Left lung (tissue), 8 donors: ENCODE data around the gene RPP40. TPM values are rescaled to one million over a fixed set of nuclear protein-coding genes. Genes with fewer than 3 reads are reported as not detected.

Experiments used
- polyA plus RNA-seq, 6 donors: library from polyadenylated mRNA; unstranded; fragments of 120-200 nt; gene quantifications; one replicate each; pipeline ENCODE4 v1.2.1, GENCODE V29; 2013; ENCODE audit not compliant: insufficient read length in 6 of 6
- total RNA-seq, 2 donors: library from RNA; stranded (reverse); fragmentation: NEBNext Ultra II Directional; extraction: Animal tissue kit (Norgen Biotek cat#: 25700); gene quantifications; one replicate each; pipeline ENCODE4 v1.2.1, GENCODE V29; 2021
- donor health status: DM: no; HTN: yes; CAD: no.
- donor health status: DM: no; HTN: no; CAD: no.

Gene RPP40
- total and polyA plus RNA-seq, 8 donors = 5.3 to 14.4 (median 10.4) TPM

Other genes starting within 250 kb of the RPP40 start
- 10 to 100 TPM; 28.2 to 29.5 TPM for gene CDYL, start 227.6 kb downstream of the RPP40 start, total RNA-seq
- gene CDYL, start 227.6 kb downstream of the RPP40 start, polyA plus RNA-seq = 10 to 100 TPM; 26.9 to 32.3 (median 29.5) TPM
- under 1 TPM; 0.17 to 0.26 TPM for gene PPP1R3G, start 81.3 kb upstream of the RPP40 start, total RNA-seq
- 1 to 10 TPM in 4 of 6 donors, under 1 TPM in 2; 0.96 to 1.4 (median 1.1) TPM for gene PPP1R3G, start 81.3 kb upstream of the RPP40 start, polyA plus RNA-seq